K562 (cell line): ENCODE results near the gene KIF3A. TPM values are rescaled to one million over a fixed set of nuclear protein-coding genes. Genes with fewer than 3 reads are reported as not detected.
A peak's percentile ranks its signal among the peaks of the same experiment; 100 is the strongest.

Experiments used
- ATAC-seq: fragments of 200-7000 bp; cut with Tn5 transposase; 3 replicates; pipeline ENCODE4 v1.9.1; 2020; ENCODE audit warnings: moderate library complexity
- BruUV-seq: library from RNA; stranded (reverse); fragments of 400-500 nt; replicated peaks from 2 replicates; lab custom pipeline; 2021; lab: Mats Ljungman, UMichigan
- CTCF ChIA-PET: fragments of 300-600 bp; formaldehyde crosslinking; extraction: SDS; loops from one replicate; lab custom pipeline; 2021; ENCODE audit warnings: low intra/inter-chr PET ratio; lab: Yijun Ruan, JAX
- POLR2A ChIA-PET: fragments of 300-600, 350-650 bp; sonication (Branson Sonifier 250); formaldehyde crosslinking; extraction: SDS; loops from one replicate; lab custom pipeline; 2021; ENCODE audit warnings: antibody characterized with exemption, inconsistent platforms; lab: Yijun Ruan, JAX
- DNase-seq, 4 experiments: peaks; one replicate each; pipeline versions ENCODE4 v3.0.0 to v3.0.0-alpha.2; 2011 to 2018; ENCODE audit warnings: low spot score in 3 of 4, mixed read lengths in 3 of 4; ENCODE audit errors: extremely low read depth in 1 of 4
- FAIRE-seq: peaks from 2 replicates; lab custom pipeline; 2011; peaks lifted over from hg19 to GRCh38; lab: Jason Lieb, UNC
- H2AFZ ChIP-seq: 2 replicates; pipeline ENCODE4 v1.6.0; 2011; ENCODE audit warnings: low read depth, low read length, control low read depth, inconsistent platforms
- H3K27ac ChIP-seq: fragments of 200-600 bp; 3 replicates; pipeline ENCODE4 v1.8.0; 2011; ENCODE audit warnings: low read depth, mild to moderate bottlenecking, control low read depth, inconsistent platforms, low read length, moderate library complexity, mixed read lengths; ENCODE audit errors: extremely low read depth
- H3K27me3 ChIP-seq, 2 experiments: fragments of 300-600 bp in 1 of 2; 2 replicates in 1 of 2; 3 replicates in 1 of 2; pipeline versions ENCODE4 v1.6.0 to v1.8.0; 2011; ENCODE audit warnings: inconsistent platforms in 2 of 2, low read length in 2 of 2, mild to moderate bottlenecking in 1 of 2, mixed read lengths in 1 of 2, moderate library complexity in 1 of 2; ENCODE audit not compliant: control insufficient read depth in 2 of 2, insufficient read depth in 2 of 2
- H3K36me3 ChIP-seq: fragments of 300-600 bp; 3 replicates; pipeline ENCODE4 v1.8.0; 2011; ENCODE audit warnings: mild to moderate bottlenecking, low read length, inconsistent platforms; ENCODE audit not compliant: control insufficient read depth, insufficient read depth
- H3K4me1 ChIP-seq, 2 experiments: fragments of 200-600 bp in 1 of 2; replicated peaks in 1 of 2; 2 replicates in 1 of 2; 3 replicates in 1 of 2; pipeline versions ENCODE4 v1.5.1 to v1.8.0; 2011; ENCODE audit warnings: inconsistent platforms in 2 of 2, low read length in 2 of 2, mild to moderate bottlenecking in 1 of 2, mixed read lengths in 1 of 2, moderate library complexity in 1 of 2; ENCODE audit not compliant: control insufficient read depth in 2 of 2, insufficient read depth in 2 of 2
- H3K4me2 ChIP-seq: 2 replicates; pipeline ENCODE4 v1.6.1; 2011; ENCODE audit warnings: low read length, control low read depth, inconsistent platforms, mixed read lengths; ENCODE audit not compliant: insufficient read depth
- H3K4me3 ChIP-seq: fragments of 200-600 bp; sonication (generic), shearing (Covaris generic); 2 replicates; pipeline ENCODE4 v1.5.1; 2016; ENCODE audit warnings: control low read depth, inconsistent platforms
- H3K79me2 ChIP-seq: fragments of 200-600 bp; 3 replicates; pipeline ENCODE4 v1.8.0; 2011; ENCODE audit warnings: low read length, inconsistent platforms; ENCODE audit not compliant: control insufficient read depth, insufficient read depth
- H3K9ac ChIP-seq, 2 experiments: 2 replicates each; pipeline versions ENCODE4 v1.6.0 to v1.6.1; 2011; ENCODE audit warnings: low read depth in 2 of 2, low read length in 2 of 2, control low read depth in 1 of 2, inconsistent platforms in 1 of 2, mild to moderate bottlenecking in 1 of 2, mixed read lengths in 1 of 2; ENCODE audit not compliant: insufficient read depth in 1 of 2
- H3K9me1 ChIP-seq: one replicate; pipeline ENCODE4 v1.6.0; 2011; ENCODE audit warnings: inconsistent platforms, mild to moderate bottlenecking, low read length, moderate library complexity; ENCODE audit not compliant: control insufficient read depth, insufficient read depth
- H3K9me3 ChIP-seq: replicated peaks from 2 replicates; pipeline ENCODE4 v1.5.1; 2011; ENCODE audit warnings: low read depth, low read length, inconsistent platforms; ENCODE audit not compliant: control insufficient read depth, insufficient read depth
- H4K20me1 ChIP-seq: replicated peaks from 2 replicates; pipeline ENCODE4 v1.6.1; 2011; ENCODE audit warnings: low read length, inconsistent platforms, mixed read lengths; ENCODE audit not compliant: control insufficient read depth, insufficient read depth
- BCOR ChIP-seq: fragments of 450-650 bp; IDR thresholded peaks from 2 replicates; pipeline ENCODE4 v1.6.1; 2016
- GTF2E2 ChIP-seq: fragments of 200-800 bp; sonication (Bioruptor generic); IDR thresholded peaks from 2 replicates; pipeline ENCODE4 v1.6.1; 2016; ENCODE audit warnings: missing genetic modification characterization, missing compliant biosample characterization
- MAFK ChIP-seq: IDR thresholded peaks from 2 replicates; pipeline ENCODE4 v1.6.1; 2011; ENCODE audit warnings: low read length, improper control_type of control experiment
- RBM25 ChIP-seq: fragments of 200-400 bp; formaldehyde crosslinking; IDR thresholded peaks from 2 replicates; pipeline ENCODE4 v1.6.1; 2018; ENCODE audit warnings: low read length, low read depth, moderate library complexity; ENCODE audit not compliant: severe bottlenecking
- TAF9B ChIP-seq: fragments of 450-650 bp; IDR thresholded peaks from 2 replicates; pipeline ENCODE4 v1.6.1; 2018; ENCODE audit warnings: mild to moderate bottlenecking; ENCODE audit not compliant: partially characterized antibody
- ZNF146 ChIP-seq: IDR thresholded peaks from one replicate; pipeline ENCODE4 v1.6.1; 2018; ENCODE audit warnings: missing compliant biosample characterization; ENCODE audit not compliant: unreplicated experiment
- WGBS: fragments of 100-300 bp; shearing (Covaris generic); methylation state at CpG from one replicate; pipeline ENCODE4 v1.1.6; 2016; ENCODE audit warnings: low coverage, mixed read lengths; ENCODE audit not compliant: insufficient coverage; ENCODE audit errors: missing lambda C conversion rate; 5-methylcytosine and 5-hydroxymethylcytosine counted together
- in situ Hi-C: fragments of 300-500 bp; cut with MboI; formaldehyde crosslinking; loops from 4 replicates; pipeline ENCODE4 v1.15.0; 2018; ENCODE audit warnings: inconsistent platforms, mixed read lengths
- intact Hi-C: fragments of 100-400 bp; cut with micrococcal nuclease; formaldehyde crosslinking; loops from 2 replicates; pipeline ENCODE4 v1.14.2; 2022
- polyA plus RNA-seq, 8 experiments: library from polyadenylated mRNA; depleted of rRNA in 4 of 8; stranded (reverse) in 5 of 8; unstranded in 3 of 8; fragments of >200 nt; fragmentation: Nextera tagmentation in 2 of 8; fragmentation: Illumina TruSeq in 1 of 8; extraction: Ambion mirVana in 2 of 8; extraction: Trizol in 1 of 8; gene quantifications; 2 replicates each; pipeline versions ENCODE4 v1.2.1 to v1.2.3, GENCODE V29; 2011 to 2014; ENCODE audit warnings: inconsistent platforms in 1 of 8, missing spikeins in 1 of 8
- total RNA-seq, 7 experiments: library from RNA; depleted of rRNA in 6 of 7; stranded (reverse); fragments of >200 nt in 6 of 7; fragmentation: Illumina TruSeq in 2 of 7; extraction: Trizol in 2 of 7; gene quantifications; 2 replicates each; pipeline versions ENCODE4 v1.2.1 to v1.2.3, GENCODE V29; 2011 to 2021; ENCODE audit warnings: low replicate concordance in 1 of 7

The KIF3A gene
- total and polyA plus RNA-seq, 9 of the 15 experiments (the other 6 are each of a cell fraction or from before 2014, with no cell fraction given) = 1.5 to 7.8 (median 6.0) TPM

- Histone ChIP-seq H4K20me1 (no peaks in the 10 kb centered on the region), H3K4me2 (no peak overlapping the region), H3K4me3 (no peak overlapping the region), H3K27ac (no peak overlapping the region), H3K79me2 (no peaks in the 10 kb centered on the region), H2AFZ (no peak overlapping the region), H3K9me1 (no peaks in the 10 kb centered on the region), H3K27me3 (no peaks in the 10 kb centered on the region), H3K36me3 (no peaks in the 10 kb centered on the region), H3K9me3 (no peaks in the 10 kb centered on the region), H3K4me1 (peaks cover 41 to 44% of the 10 kb centered on the region in 2 experiments; a peak in 4 of 5 replicates), H3K9ac (no peak overlapping the region)
- POLR2A ChIA-PET = no interaction called here
- in situ Hi-C loops = no loop called here
- BruUV-seq = no TSS peak
- ATAC-seq (no peak), FAIRE-seq (no peak), DNase-seq (no peak)
- TF ChIP-seq GTF2E2 (tag) (no peak), MAFK (no peak), ZNF146 (peak; percentile 93), TAF9B (no peak), BCOR (peak; percentile 39; the same call in 1 of the 2 replicates), RBM25 (peak; percentile 48)
- WGBS = 73% methylated on average over 3 of the region's 3 CpGs
- CTCF ChIA-PET = no interaction called here
- intact Hi-C loops = loop anchor here (10.0 kb wide), 1 partner anchor 214 kb away; no protein-coding TSS in a partner anchor
Measured at GRCh38 chr5:132671000-132671399, 66.3 kb downstream of the KIF3A start.
